GM23338 (cell line): ENCODE measurements around the gene EED. TPM values are rescaled to one million over a fixed set of nuclear protein-coding genes. Genes with fewer than 3 reads are reported as not detected.
A peak's percentile ranks its signal among the peaks of the same experiment; 100 is the strongest.
"Not testable (repeated sequence)": the region's sequence is repeated elsewhere in the genome, so short reads cannot be mapped to it uniquely, and the experiment has no call there.

ENCODE experiments used
- ATAC-seq: fragments of 200-7000 bp; cut with Tn5 transposase; 3 replicates; pipeline ENCODE4 v1.9.1; 2020
- DNase-seq: peaks from one replicate; pipeline ENCODE4 v3.0.0-alpha.2; 2015; ENCODE audit warnings: low spot score
- H2AFZ ChIP-seq: fragments of 200-600 bp; sonication (generic); 2 replicates; pipeline ENCODE4 v1.8.0; 2016; ENCODE audit warnings: antibody characterized with exemption, mild to moderate bottlenecking, moderate library complexity
- H3F3A ChIP-seq: fragments of 200-600 bp; sonication (generic); replicated peaks from 2 replicates; pipeline ENCODE4 v1.8.0; 2017; ENCODE audit warnings: antibody characterized with exemption, mixed run types, low read depth
- H3K27ac ChIP-seq: fragments of 200-600 bp; sonication (generic); 2 replicates; pipeline ENCODE4 v1.6.1; 2016; ENCODE audit warnings: low read depth
- H3K27me3 ChIP-seq: fragments of 200-600 bp; sonication (generic); 2 replicates; pipeline ENCODE4 v1.8.0; 2016; ENCODE audit warnings: mild to moderate bottlenecking, mixed run types, moderate library complexity; ENCODE audit not compliant: insufficient read depth
- H3K36me3 ChIP-seq: fragments of 200-600 bp; sonication (generic); 2 replicates; pipeline ENCODE4 v1.8.0; 2016; ENCODE audit warnings: mild to moderate bottlenecking; ENCODE audit not compliant: insufficient read depth
- H3K4me1 ChIP-seq: fragments of 200-600 bp; sonication (generic); 2 replicates; pipeline ENCODE4 v1.8.0; 2016; ENCODE audit warnings: mild to moderate bottlenecking, moderate library complexity; ENCODE audit not compliant: insufficient read depth
- H3K4me2 ChIP-seq: fragments of 200-600 bp; sonication (generic); 2 replicates; pipeline ENCODE4 v1.7.1; 2017; ENCODE audit warnings: mixed run types
- H3K4me3 ChIP-seq: fragments of 200-600 bp; sonication (generic); 2 replicates; pipeline ENCODE4 v1.6.1; 2016; ENCODE audit warnings: mixed run types
- H3K79me2 ChIP-seq: fragments of 200-600 bp; sonication (generic); replicated peaks from 2 replicates; pipeline ENCODE4 v1.8.0; 2017; ENCODE audit warnings: mild to moderate bottlenecking; ENCODE audit not compliant: insufficient read depth
- H3K9me2 ChIP-seq: fragments of 200-600 bp; sonication (generic); 2 replicates; pipeline ENCODE4 v1.8.0; 2017; ENCODE audit not compliant: insufficient read depth
- H4K20me1 ChIP-seq: fragments of 200-600 bp; sonication (generic); replicated peaks from 2 replicates; pipeline ENCODE4 v1.8.0; 2017; ENCODE audit warnings: mild to moderate bottlenecking; ENCODE audit not compliant: insufficient read depth
- H3K27ac Mint-ChIP-seq: 2 replicates; pipeline ENCODE4 v1.8.0; 2020; ENCODE audit warnings: inconsistent platforms, mild to moderate bottlenecking, moderate library complexity, mixed read lengths
- H3K27me3 Mint-ChIP-seq: 3 replicates; pipeline ENCODE4 v1.8.0; 2022; ENCODE audit warnings: low read depth, mild to moderate bottlenecking, moderate library complexity, mixed read lengths, inconsistent platforms; ENCODE audit not compliant: insufficient read depth, poor library complexity
- H3K36me3 Mint-ChIP-seq: 3 replicates; pipeline ENCODE4 v1.8.0; 2021; ENCODE audit warnings: low read depth, mild to moderate bottlenecking, inconsistent platforms, moderate library complexity, mixed read lengths
- H3K4me1 Mint-ChIP-seq: 3 replicates; pipeline ENCODE4 v1.8.0; 2020; ENCODE audit warnings: mild to moderate bottlenecking, inconsistent platforms, mixed read lengths
- H3K4me3 Mint-ChIP-seq: 3 replicates; pipeline ENCODE4 v1.8.0; 2021; ENCODE audit warnings: moderate library complexity, mild to moderate bottlenecking, inconsistent platforms, mixed read lengths
- H3K9me3 Mint-ChIP-seq: 3 replicates; pipeline ENCODE4 v1.8.0; 2020; ENCODE audit warnings: moderate library complexity, mild to moderate bottlenecking, inconsistent platforms, mixed read lengths
- CREB1 ChIP-seq: fragments of 250-450 bp; sonication (Bioruptor Pico); IDR thresholded peaks from 2 replicates; pipeline ENCODE4 v1.5.0; 2020; ENCODE audit warnings: low read depth, mild to moderate bottlenecking, moderate library complexity
- CTCF ChIP-seq, 2 experiments: fragments of 200-600 bp in 1 of 2; sonication (generic) in 1 of 2; conservative IDR thresholded peaks; 2 replicates each; pipeline versions ENCODE4 v1.5.1 to v1.6.1; 2016 to 2017; ENCODE audit warnings: antibody characterized with exemption in 2 of 2, low read depth in 2 of 2, mild to moderate bottlenecking in 2 of 2, moderate library complexity in 1 of 2
- ETS1 ChIP-seq: IDR thresholded peaks from 2 replicates; pipeline ENCODE4 v1.6.1; 2016; ENCODE audit warnings: antibody characterized with exemption
- EZH2phosphoT487 ChIP-seq: fragments of 200-600 bp; sonication (generic); IDR thresholded peaks from one replicate; pipeline ENCODE4 v1.8.1; 2018; ENCODE audit warnings: antibody characterized with exemption; ENCODE audit not compliant: unreplicated experiment
- JUNB ChIP-seq: IDR thresholded peaks from one replicate; pipeline ENCODE4 v1.6.1; 2016; ENCODE audit warnings: antibody characterized with exemption; ENCODE audit not compliant: unreplicated experiment
- NANOG ChIP-seq: IDR thresholded peaks from 2 replicates; pipeline ENCODE4 v1.6.1; 2016; ENCODE audit warnings: antibody characterized with exemption, borderline replicate concordance
- POLR2AphosphoS5 ChIP-seq: IDR thresholded peaks from 2 replicates; pipeline ENCODE4 v1.6.1; 2016; ENCODE audit warnings: antibody characterized with exemption, low read depth
- STAT1 ChIP-seq: IDR thresholded peaks from one replicate; pipeline ENCODE4 v1.6.1; 2016; ENCODE audit warnings: antibody characterized with exemption; ENCODE audit not compliant: unreplicated experiment
- ZNF114 ChIP-seq: fragments of 250-450 bp; sonication (Bioruptor Pico); IDR thresholded peaks from 2 replicates; pipeline ENCODE4 v1.5.0; 2020; ENCODE audit warnings: mild to moderate bottlenecking, moderate library complexity
- ZNF462 ChIP-seq: fragments of 250-450 bp; sonication (Bioruptor Pico); IDR thresholded peaks from 2 replicates; pipeline ENCODE4 v1.5.0; 2020; ENCODE audit warnings: mild to moderate bottlenecking, moderate library complexity
- polyA plus RNA-seq: library from polyadenylated mRNA; unstranded; fragments of >200 nt; fragmentation: Nextera tagmentation; extraction: Ambion mirVana; gene quantifications from 2 replicates; pipeline ENCODE4 v1.2.1, GENCODE V29; 2016
- total RNA-seq: library from RNA; depleted of rRNA; stranded (reverse); fragments of >200 nt; shearing (Covaris generic); gene quantifications from 2 replicates; pipeline ENCODE4 v1.2.3, GENCODE V29; 2014

EED gene
- total and polyA plus RNA-seq, 2 experiments from 2014 or later, result 26.7 to 29.7 TPM

GRCh38 chr11:86303257-86303656 is 58.7 kb downstream of the EED start:
- Histone ChIP-seq H3K9me2 (no peaks in the 10 kb centered on the region), H4K20me1 (no peaks in the 10 kb centered on the region), H2AFZ (no peak overlapping the region), H3K4me3 (peak overlapping the region; percentile 68), H3K27me3 (no peaks in the 10 kb centered on the region), H3K4me2 (peak overlapping the region; percentile 86), H3K36me3 (peaks cover 5% of the 10 kb centered on the region; the same call in 1 of the 2 replicates), H3K79me2 (peaks cover 31% of the 10 kb centered on the region), H3K27ac (no peak overlapping the region), H3F3A (no peaks in the 10 kb centered on the region), H3K4me1 (no peaks in the 10 kb centered on the region)
- Mint-ChIP-seq H3K36me3 (peaks cover 8% of the 10 kb centered on the region; the same call in 2 of the 3 replicates), H3K4me3 (peak overlapping the region; percentile 97), H3K9me3 (peaks cover 3% of the 10 kb centered on the region; the same call in 2 of the 3 replicates), H3K27ac (no peak overlapping the region), H3K27me3 (no peaks in the 10 kb centered on the region), H3K4me1 (peaks cover 5% of the 10 kb centered on the region; the same call in 2 of the 3 replicates)
- DNase-seq, result no peak
- ATAC-seq, result no peak
- TF ChIP-seq CREB1 (CRISPR knock-in tag), result no peak
- no peak for TF ChIP-seq EZH2phosphoT487
- TF ChIP-seq POLR2AphosphoS5, result no peak
- no peak for TF ChIP-seq ZNF462 (CRISPR knock-in tag)
- TF ChIP-seq ETS1, result no peak
- no peak for TF ChIP-seq NANOG
- no peak for TF ChIP-seq JUNB
- no peak for TF ChIP-seq CTCF (conservative IDR thresholded peaks at IDR 0.05; ENCODE audit: low read depth in 2 of 2)
- TF ChIP-seq STAT1, result no peak
- TF ChIP-seq ZNF114 (CRISPR knock-in tag), result no peak

- H3K4me3 Mint-ChIP-seq, H2AFZ ChIP-seq: not testable (repeated sequence)
- peaks cover 67% of the 10 kb centered on the region for H3K79me2 ChIP-seq
These were observed 64.2 kb downstream of the EED start for GRCh38 chr11:86308710-86309109.

More at GRCh38 chr11:86308710-86309109, 64.2 kb downstream of the EED start:
- H3K36me3 ChIP-seq, ATAC-seq, H3K9me2 ChIP-seq, H3K27ac Mint-ChIP-seq, H3K4me3 ChIP-seq, H3K4me2 ChIP-seq, H3K4me1 Mint-ChIP-seq, DNase-seq, H3K4me1 ChIP-seq, H3K27me3 ChIP-seq, H3F3A ChIP-seq, H3K9me3 Mint-ChIP-seq, H3K27ac ChIP-seq, H3K27me3 Mint-ChIP-seq: not testable (repeated sequence)
- peaks cover 24% of the 10 kb centered on the region; the same call in 2 of the 3 replicates for H3K36me3 Mint-ChIP-seq
- H4K20me1 ChIP-seq, result peaks cover 13% of the 10 kb centered on the region; the same call in 1 of the 2 replicates
